ENCODE measurements around the gene SYDE1.
A peak's percentile ranks its signal among the peaks of the same experiment; 100 is the strongest.

SYDE1 gene

GRCh38 chr19:15138427-15138826, 31.2 kb downstream of the SYDE1 start:
- TF ChIP-seq CTCF (conservative IDR thresholded peaks at IDR 0.05; ENCODE audit: low read depth, low read length) = no peak
- H3K4me3 ChIP-seq (ENCODE audit: low read depth, low read length) = no peak overlapping the region
- no peak for DNase-seq (ENCODE audit: low read depth)

- no peak overlapping the region for H3K4me3 ChIP-seq (ENCODE audit: low read depth, low read length)
- no peak for TF ChIP-seq CTCF (conservative IDR thresholded peaks at IDR 0.05; ENCODE audit: low read depth, low read length)
- DNase-seq (ENCODE audit: low read depth) = no peak
These were observed 33.9 kb downstream of the SYDE1 start for GRCh38 chr19:15141143-15141542.

- no peak for DNase-seq (ENCODE audit: low read depth)
- TF ChIP-seq CTCF (conservative IDR thresholded peaks at IDR 0.05; ENCODE audit: low read depth, low read length) = no peak
- H3K4me3 ChIP-seq (ENCODE audit: low read depth, low read length) = no peak overlapping the region
These were observed 35.1 kb downstream of the SYDE1 start for GRCh38 chr19:15142313-15142712.

DNA sequence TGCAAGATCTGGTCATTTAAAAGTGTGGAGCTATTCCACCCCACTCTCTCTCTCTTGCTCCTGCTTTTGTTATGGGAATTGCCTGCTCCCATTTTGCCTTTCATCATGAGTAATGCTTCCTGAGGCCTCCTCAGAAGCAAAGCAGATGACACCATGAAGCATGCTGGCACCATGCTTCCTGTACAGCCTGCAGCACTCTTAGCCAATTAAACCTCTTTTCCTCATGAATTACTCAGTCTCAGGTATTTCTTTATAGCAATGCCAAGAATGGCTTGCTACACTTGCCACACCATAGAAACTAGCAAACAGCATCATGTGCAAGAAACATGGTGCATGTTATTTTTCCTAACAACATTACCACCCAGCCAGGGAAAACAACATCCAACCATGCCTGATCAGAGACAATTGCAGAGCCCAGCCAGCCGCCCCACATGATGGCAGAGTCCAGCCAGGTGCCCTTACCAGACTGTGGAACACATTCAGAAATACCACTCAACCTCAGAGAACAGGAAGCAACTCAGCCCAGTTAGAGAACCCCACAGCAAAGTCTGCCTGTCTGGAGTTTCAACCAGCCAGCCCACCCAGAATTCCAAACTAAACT, 36.9 kb downstream of the SYDE1 start:
- peak; percentile 9 for DNase-seq (ENCODE audit: low read depth)
- TF ChIP-seq CTCF (conservative IDR thresholded peaks at IDR 0.05; ENCODE audit: low read depth, low read length) = no peak
- no peak overlapping the region for H3K4me3 ChIP-seq (ENCODE audit: low read depth, low read length)

GRCh38 chr19:15147090-15147489, 39.9 kb downstream of the SYDE1 start:
- DNase-seq (ENCODE audit: low read depth) = no peak
- no peak overlapping the region for H3K4me3 ChIP-seq (ENCODE audit: low read depth, low read length)
- no peak for TF ChIP-seq CTCF (conservative IDR thresholded peaks at IDR 0.05; ENCODE audit: low read depth, low read length)

GRCh38 chr19:15149737-15150136, 42.5 kb downstream of the SYDE1 start:
- H3K4me3 ChIP-seq (ENCODE audit: low read depth, low read length) = no peak overlapping the region
- no peak for TF ChIP-seq CTCF (conservative IDR thresholded peaks at IDR 0.05; ENCODE audit: low read depth, low read length)
- DNase-seq (ENCODE audit: low read depth) = no peak

GRCh38 chr19:15154002-15154612, 46.9 kb downstream of the SYDE1 start:
- TF ChIP-seq CTCF (conservative IDR thresholded peaks at IDR 0.05; ENCODE audit: low read depth, low read length) = peak; percentile 75
- DNase-seq (ENCODE audit: low read depth) = peak; percentile 72
- H3K4me3 ChIP-seq (ENCODE audit: low read depth, low read length) = no peak overlapping the region
